ENCODE results near the gene MAP3K21. TPM values are rescaled to one million over a fixed set of nuclear protein-coding genes. Genes with fewer than 3 reads are reported as not detected.

The MAP3K21 gene
- total and polyA plus RNA-seq, 2 of the 8 experiments (the other 6 are each of a cell fraction or from before 2014, with no cell fraction given), result 21.2 to 21.8 TPM

- POLR2A ChIA-PET (ENCODE audit: partially characterized antibody), result interaction anchor here (1.0 to 1.3 kb wide), 2 partner anchors 10 to 40 kb away, joined by 3 to 4 read pairs; partner anchors contain the start of gene MAP3K21
- TF ChIP-seq FOSL1 (IDR thresholded peaks at IDR 0.05; ENCODE audit: insufficient read depth, low read depth, low read length) (no peak), ZNF274 (IDR thresholded peaks at IDR 0.05; ENCODE audit: borderline replicate concordance, extremely low read depth, low read length) (no peak), GTF2F1 (IDR thresholded peaks at IDR 0.05; ENCODE audit: borderline replicate concordance, low read depth, low read length) (no peak)
Observed at GRCh38 chr1:233368106-233368788, 40.7 kb downstream of the MAP3K21 start.

More at GRCh38 chr1:233368106-233368788, 40.7 kb downstream of the MAP3K21 start:
- H4K20me1 ChIP-seq (replicated peaks in 1 of 2; ENCODE audit: control insufficient read depth in 1 of 2, insufficient read depth in 2 of 2, low read length in 2 of 2), result no peaks in the 10 kb centered on the region
- no peak overlapping the region for H3K14ac ChIP-seq (ENCODE audit: insufficient read length)
- H3K4ac ChIP-seq (replicated peaks; ENCODE audit: insufficient read length, low read depth, low read length), result no peak overlapping the region
- 77% methylated on average over 3 of the region's 3 CpGs; no CpG with 5 or more reads in 1 of the 2 experiments for WGBS, 2 experiments (ENCODE audit: extremely low coverage in 1 of 2, insufficient coverage in 1 of 2, insufficient read length in 1 of 2, insufficient replicate concordance in 2 of 2, low coverage in 1 of 2, low lambda C conversion rate in 2 of 2, missing lambda C conversion rate in 1 of 2)
- no peaks in the 10 kb centered on the region for H3K9me3 ChIP-seq (ENCODE audit: insufficient read depth in 2 of 2, low read depth in 1 of 2, low read length in 1 of 2)
- FAIRE-seq (no peak), DNase-seq (ENCODE audit: low read depth in 1 of 2, low spot score in 2 of 2) (no peak)
- 0 out of 4 replicates have a peak, but pooled peaks cover 0 to 6% of the 10 kb centered on the region in 2 experiments for H3K79me2 ChIP-seq (ENCODE audit: control insufficient read depth in 1 of 2, insufficient read depth in 2 of 2, low read length in 2 of 2)
- no peak overlapping the region for H3K23ac ChIP-seq (ENCODE audit: insufficient read length)
- peak overlapping the region; percentile 26 for H4K91ac ChIP-seq (replicated peaks; ENCODE audit: insufficient read length, low read length)
- H2BK15ac ChIP-seq (ENCODE audit: low read length), result 0 out of 2 replicates have a peak overlapping the region, but pooled peaks have one; percentile 85
- peaks cover 2% of the 10 kb centered on the region; the same call in 1 of the 2 replicates for H3K23me2 ChIP-seq (ENCODE audit: low read depth, low read length)
- peak overlapping the region; percentile 71 for H3K27ac ChIP-seq (ENCODE audit: low read depth, low read length)
- no peak overlapping the region for H4K8ac ChIP-seq (ENCODE audit: extremely low read depth, insufficient read depth, low read length)
- H3K56ac ChIP-seq (replicated peaks; ENCODE audit: insufficient read length, low read depth, low read length), result no peak overlapping the region
- peak overlapping the region; percentile 44 to 57; a peak in 2 of 4 replicates for H3K4me2 ChIP-seq (ENCODE audit: insufficient read depth in 1 of 2, low read depth in 2 of 2, low read length in 2 of 2)
- peak overlapping the region in 1 of 4 experiments; percentile 2; a peak in 2 of 7 replicates for H3K9ac ChIP-seq (replicated peaks in 1 of 4; ENCODE audit: extremely low read depth in 1 of 4, low read depth in 3 of 4, low read length in 3 of 4)
- H2AK5ac ChIP-seq (ENCODE audit: low read depth, low read length), result peak overlapping the region; percentile 98
- H2BK12ac ChIP-seq (ENCODE audit: low read depth, low read length), result peak overlapping the region; percentile 99; the same call in 1 of the 2 replicates
- no peaks in the 10 kb centered on the region for H3K79me1 ChIP-seq (ENCODE audit: low read depth, low read length)
- peak overlapping the region; percentile 13 for H2BK120ac ChIP-seq (replicated peaks; ENCODE audit: low read depth, low read length)
- peak overlapping the region in 1 of 4 experiments; percentile 39; a peak in 1 of 8 replicates for H3K4me3 ChIP-seq (ENCODE audit: extremely low read depth in 1 of 4, insufficient read depth in 2 of 4, low read depth in 3 of 4, low read length in 4 of 4)
- H2BK5ac ChIP-seq (ENCODE audit: low read depth, low read length), result peak overlapping the region; percentile 91
- 0 out of 2 replicates have a peak overlapping the region, but pooled peaks have one; percentile 61 for H3K18ac ChIP-seq (ENCODE audit: extremely low read depth, low read length)
- CTCF ChIA-PET (ENCODE audit: partially characterized antibody), result interaction anchor here (0.9 to 2.6 kb wide), 3 partner anchors 8 to 742 kb away, joined by 3 to 8 read pairs (median 3); no protein-coding TSS in a partner anchor
- H2BK20ac ChIP-seq (ENCODE audit: low read length), result peak overlapping the region; percentile 94
- peaks cover 0 to 3% (median 0%) of the 10 kb centered on the region in 4 experiments; a peak in 1 of 8 replicates for H3K36me3 ChIP-seq (ENCODE audit: control insufficient read depth in 2 of 4, insufficient read depth in 4 of 4, low read length in 3 of 4)
- no peak overlapping the region for H2AFZ ChIP-seq (ENCODE audit: low read length)
- H4K5ac ChIP-seq (ENCODE audit: insufficient read length, low read depth, low read length), result no peak overlapping the region
- peaks cover 5 to 20% (median 15%) of the 10 kb centered on the region in 4 experiments for H3K4me1 ChIP-seq (replicated peaks in 1 of 4; ENCODE audit: control insufficient read depth in 3 of 4, insufficient read depth in 4 of 4, low read length in 3 of 4)
- no peaks in the 10 kb centered on the region for H3K27me3 ChIP-seq (replicated peaks in 1 of 4; ENCODE audit: control insufficient read depth in 3 of 4, extremely low read depth in 1 of 4, insufficient read depth in 3 of 4, low read length in 3 of 4)

Data from H1 (cell line).